T-helper 2 cell (primary cell): Measurements from ENCODE around the gene HCN4.

Source experiments
- DNase-seq, 5 experiments: peaks; one replicate each; pipeline versions ENCODE4 v3.0.0 to v3.0.0-alpha.2; 2012 to 2022

HCN4 gene

DNA sequence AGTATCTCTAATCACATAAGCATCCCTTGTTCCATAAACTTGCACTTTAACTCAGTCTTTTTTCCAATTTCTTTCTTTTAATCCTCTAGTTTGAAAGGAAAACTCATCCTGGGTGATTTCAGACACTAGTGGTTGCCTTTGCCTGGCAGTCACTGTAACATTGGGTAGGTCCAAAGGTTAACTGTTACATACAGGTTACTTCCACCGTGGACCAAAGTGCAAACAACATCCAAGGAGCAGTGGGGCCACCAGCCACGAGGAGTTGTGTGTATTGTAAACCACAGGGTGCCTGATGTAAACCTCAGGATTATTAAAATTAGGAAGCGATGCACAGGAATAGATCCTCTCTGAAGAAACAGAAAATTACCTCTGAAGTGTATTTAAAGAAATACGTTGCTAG, 75.0 kb downstream of the HCN4 start:
- DNase-seq: no peak

DNA sequence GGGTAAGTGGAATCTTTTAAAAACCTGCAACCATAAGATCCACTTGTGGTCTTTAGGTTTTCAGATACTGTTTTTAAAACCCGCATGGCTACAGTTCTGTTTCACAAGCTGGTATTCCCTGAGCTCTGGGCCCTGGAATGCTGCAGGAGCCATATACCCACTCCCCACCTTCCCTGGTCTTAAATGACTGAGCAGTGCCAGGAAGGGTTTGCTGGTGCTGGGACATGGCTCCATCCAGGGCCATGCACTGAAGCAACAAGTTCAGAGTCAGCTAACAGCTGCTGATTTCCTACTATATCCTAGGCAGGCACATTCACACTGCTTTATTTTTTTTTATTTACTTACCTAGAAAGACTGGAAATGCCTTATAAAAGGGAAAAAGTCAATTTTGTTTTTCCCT, 77.3 kb downstream of the HCN4 start:
- no peak for DNase-seq

DNA sequence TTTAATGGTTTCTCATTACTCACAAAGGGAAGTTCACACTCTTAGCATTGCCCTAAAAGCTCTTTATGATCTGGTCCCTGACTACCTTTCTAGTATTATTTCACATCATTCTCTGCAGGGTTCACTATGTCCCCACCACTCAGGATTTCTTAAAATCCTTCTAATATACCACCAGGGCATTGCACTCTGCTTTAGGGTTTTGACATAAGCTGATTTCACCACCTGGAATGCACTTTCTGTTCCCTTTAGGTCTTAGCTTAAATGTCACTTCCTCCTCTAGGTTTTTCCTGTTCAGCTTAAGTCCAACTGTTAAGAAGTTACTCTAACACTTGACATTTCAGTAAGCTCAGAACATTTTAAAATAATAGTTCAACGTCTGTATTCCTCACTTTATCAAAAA, 81.7 kb downstream of the HCN4 start:
- DNase-seq: no peak

DNA sequence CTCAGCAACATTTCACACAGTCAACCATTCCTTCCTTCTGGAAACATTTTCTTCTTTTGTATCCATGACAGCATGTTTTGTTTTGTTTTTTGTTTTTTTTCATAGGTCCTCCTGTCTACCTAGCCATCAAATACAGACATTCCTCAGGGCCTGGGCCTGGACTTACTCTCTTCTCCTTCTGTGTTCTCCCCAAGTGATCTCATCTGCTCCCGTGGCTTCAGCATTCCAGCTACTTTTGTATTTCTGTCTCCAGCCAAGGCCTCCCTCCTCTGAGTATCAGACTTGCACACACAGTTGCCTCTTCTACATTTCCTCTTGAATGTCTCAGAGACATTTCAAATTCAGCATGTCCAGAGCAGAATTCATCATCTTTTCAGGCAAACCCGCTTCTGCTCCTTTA, 82.4 kb downstream of the HCN4 start:
- DNase-seq: no peak

DNA sequence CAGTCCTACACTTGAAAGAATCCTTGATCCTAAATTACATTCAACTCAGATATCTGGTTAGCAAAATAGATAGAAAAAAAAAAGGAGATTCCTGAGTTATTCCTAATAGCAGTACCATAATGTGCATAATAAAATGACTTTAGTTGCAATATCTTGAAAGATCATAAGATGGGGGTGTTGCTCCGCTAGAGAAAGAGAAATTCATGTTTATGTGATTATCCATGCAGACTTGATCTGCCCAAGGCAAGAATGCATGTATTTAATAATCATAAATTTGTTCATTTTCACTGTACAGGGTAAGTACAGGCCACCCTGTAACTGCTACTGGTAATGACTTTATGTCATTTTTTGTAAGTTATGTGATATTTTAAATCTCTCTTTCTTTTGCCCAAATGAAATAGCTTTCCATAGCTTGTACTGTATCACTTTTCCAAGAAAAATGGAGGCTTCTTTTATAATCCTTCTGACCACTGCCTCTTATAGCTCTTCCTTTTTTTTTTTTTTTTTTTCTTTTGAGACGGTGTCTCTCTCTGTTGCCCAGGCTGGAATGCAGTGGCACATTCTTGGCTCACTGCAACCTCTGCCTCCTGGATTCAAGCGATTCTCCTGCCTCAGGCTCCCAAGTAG, 84.6 kb downstream of the HCN4 start:
- DNase-seq: peak in 1 of 5 experiments; percentile 9

DNA sequence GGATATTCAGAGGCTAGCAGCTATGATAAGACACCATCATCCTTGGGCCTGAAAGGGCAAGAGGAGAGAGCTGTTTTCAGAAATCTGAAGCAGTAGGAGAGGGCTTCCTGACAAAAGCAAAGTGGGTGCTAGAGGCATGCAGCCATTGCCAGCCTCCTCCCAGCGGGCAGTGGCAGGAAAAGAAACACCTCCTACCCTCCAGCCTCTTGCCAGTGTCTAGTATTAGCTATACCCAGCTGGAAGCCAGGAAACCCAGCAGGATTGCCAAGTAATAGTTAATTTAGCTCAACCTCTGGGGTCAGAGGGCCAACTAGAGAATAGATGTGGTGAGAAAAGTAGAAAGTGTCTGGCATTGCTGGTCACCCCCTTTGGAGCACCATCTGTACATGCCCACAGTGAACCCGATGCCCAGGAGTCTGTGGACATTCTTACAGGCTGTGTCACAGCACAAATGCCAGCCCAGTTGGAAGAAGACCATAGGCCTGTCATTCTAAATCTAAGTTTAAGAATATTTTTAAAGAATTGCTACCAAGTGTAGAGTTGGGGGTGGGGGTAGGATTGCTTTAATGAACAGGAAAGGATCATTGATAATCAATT, 85.3 kb downstream of the HCN4 start:
- no peak for DNase-seq

DNA sequence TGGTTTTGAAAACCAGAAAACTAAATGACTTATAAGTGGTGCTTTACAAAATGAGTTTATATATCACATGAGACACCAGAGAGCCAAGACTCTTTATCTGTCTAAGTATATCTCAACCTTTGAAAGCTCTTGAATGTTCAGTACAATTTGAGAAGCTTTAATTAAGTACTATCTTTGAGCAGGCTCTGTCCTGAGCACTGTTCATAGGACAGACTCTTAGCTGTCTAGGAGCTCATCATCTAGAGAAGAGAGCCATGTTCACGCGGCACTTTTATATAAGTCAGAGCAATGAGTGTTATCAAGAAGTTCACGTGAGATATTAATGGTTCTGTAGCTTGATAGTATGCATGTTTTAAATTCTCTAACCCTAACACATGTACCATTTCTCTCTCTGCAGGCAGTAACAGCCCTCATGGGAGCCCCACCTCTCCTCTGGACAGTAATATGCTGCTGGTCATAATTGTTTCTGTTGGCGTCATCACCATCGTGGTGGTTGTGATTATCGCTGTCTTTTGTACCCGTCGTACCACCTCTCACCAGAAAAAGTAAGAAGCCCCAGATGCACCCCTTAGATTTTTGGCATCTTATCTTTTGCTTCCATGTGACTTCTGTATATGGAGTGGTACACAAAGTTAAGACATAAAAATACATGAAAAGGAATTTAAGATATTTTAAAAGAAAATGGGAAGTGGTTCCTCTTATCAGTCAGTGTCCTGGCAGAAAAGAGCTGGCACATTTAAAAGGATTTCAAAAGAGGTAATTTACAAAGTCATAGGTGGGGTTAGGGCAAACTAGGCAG, 86.0 kb downstream of the HCN4 start:
- no peak for DNase-seq

DNA sequence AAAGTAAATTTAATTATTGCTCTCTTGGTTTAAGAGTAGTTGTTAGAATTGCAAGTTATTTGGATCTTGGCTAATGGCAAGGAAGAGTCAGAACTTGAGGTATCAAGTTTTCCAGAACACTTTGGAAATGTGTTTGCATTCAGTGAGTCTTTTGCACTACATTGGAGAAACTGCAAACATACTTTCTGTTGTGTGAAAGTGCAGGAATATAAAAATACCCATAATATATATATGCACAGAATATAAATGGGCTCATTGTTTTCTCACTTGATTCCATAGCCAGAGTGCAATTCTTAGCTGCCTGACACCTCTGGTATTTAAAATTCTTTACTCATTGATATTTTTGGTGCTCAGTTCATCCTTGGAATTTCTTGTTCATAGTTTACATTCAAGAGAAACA, 92.9 kb downstream of the HCN4 start:
- no peak for DNase-seq

DNA sequence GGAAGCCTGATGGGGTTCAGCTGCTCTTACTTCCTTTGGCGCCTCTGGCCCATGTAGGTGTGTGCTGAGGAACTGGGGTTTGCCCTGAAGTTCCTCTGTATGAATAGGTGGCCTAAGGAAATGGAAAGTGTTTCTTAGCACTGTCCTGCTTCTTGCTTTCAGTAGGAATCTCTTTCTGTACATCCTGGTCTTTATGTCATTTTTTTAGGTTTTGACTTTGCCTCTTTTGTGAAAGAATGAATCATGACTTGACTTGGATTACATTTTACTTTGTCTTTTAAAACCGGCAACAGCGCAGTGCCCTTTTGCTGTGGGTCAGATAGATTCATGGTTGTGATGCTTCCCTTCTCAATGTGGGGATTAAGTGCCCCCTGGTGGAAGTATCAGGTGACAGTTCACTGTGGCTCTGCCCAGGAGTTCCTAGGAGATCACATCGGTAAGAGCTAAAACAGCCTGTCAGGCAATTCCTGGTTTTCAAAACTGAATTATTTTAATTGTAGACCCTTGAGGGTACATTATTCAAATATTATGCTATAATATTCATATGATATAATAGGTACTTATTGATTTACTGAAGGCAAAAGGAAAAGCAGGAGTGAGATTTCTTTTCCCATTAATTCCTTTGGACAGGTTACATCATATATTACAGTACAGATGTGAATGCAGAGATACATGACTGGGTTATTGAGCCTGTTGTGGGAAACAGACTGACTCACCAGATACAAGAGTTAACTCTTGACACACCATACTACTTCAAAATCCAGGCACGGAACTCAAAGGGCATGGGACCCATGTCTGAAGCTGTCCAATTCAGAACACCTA, 95.4 kb downstream of the HCN4 start:
- peak in 4 of 5 experiments; percentile 5 to 53 (median 8) for DNase-seq

DNA sequence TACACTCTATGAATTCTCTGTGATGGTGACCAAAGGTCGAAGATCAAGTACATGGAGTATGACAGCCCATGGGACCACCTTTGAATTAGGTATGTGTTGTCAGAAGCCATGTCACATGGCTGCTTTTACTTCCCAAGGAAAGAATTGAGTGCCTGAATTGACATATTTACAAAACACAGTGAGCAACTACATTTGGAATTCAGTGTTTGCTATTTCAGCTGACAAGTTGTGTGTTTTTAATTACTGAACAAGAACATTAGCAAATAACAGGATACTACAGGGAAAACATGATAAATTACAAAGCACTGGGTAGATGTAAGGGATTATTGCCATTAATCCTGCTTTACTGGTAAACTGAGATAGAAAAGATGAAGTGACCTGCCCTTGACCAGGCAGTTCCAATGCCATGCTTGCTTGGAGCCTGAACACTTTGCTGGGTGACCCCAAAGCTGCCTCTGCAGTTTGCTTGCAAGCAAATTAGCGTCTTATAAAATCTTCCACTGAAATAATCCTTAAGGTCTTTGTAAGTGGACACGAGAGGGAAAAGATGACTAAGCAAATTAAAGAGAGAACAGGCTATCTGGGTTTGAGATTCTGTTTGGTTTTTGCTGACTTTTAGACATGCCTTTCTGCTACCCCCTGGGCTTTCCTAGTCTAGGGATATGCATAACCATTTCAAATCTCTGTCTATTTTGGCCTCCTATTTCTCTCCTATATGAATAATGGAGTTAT, 98.2 kb downstream of the HCN4 start:
- no peak for DNase-seq
